SHP77 (cell line): Measurements from ENCODE around the gene PTCHD1.
A peak's percentile ranks its signal among the peaks of the same experiment; 100 is the strongest.

Experiments
- DNase-seq, 2 experiments: peaks; one replicate each; lab custom pipeline; 2025; lab: John Stamatoyannopoulos, UW

PTCHD1 gene

DNA sequence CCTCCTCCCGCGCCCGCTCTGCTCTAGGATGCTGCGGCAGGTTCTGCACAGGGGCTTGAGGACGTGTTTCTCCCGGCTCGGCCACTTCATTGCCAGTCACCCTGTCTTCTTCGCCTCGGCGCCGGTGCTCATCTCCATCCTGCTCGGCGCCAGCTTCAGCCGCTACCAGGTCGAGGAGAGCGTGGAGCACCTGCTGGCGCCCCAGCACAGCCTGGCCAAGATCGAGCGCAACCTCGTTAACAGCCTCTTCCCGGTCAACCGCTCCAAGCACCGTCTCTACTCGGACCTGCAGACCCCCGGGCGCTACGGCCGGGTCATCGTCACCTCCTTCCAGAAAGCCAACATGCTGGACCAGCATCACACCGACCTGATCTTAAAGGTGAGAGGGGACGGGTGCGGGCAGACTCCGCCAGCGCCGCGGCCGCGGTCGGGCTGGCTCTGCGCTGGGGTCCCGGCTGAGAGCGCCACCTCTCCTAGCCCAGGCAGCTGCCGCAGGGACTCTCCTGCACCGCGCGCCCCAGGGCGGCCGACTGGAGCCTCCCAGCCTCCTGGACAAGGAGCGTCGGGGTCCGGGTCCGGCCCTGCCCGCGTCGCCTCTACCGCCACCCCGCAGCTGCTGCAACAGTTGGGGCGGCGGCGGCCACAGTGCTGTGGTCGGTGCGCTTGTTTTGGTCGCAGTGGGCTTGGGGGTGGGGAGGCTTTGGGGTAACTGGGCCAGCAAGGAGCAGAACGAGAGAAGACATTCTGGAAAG, at the start of gene PTCHD1:
Gene PTCHD1 (plus strand): TSS at position 2 of the 752 bp plus-strand sequence. CDS start 27 bp downstream, at position 29.
- DNase-seq = no peak

GRCh38 chrX:23286731-23287130, 47.9 kb upstream of the PTCHD1 start:
- DNase-seq = no peak

DNA sequence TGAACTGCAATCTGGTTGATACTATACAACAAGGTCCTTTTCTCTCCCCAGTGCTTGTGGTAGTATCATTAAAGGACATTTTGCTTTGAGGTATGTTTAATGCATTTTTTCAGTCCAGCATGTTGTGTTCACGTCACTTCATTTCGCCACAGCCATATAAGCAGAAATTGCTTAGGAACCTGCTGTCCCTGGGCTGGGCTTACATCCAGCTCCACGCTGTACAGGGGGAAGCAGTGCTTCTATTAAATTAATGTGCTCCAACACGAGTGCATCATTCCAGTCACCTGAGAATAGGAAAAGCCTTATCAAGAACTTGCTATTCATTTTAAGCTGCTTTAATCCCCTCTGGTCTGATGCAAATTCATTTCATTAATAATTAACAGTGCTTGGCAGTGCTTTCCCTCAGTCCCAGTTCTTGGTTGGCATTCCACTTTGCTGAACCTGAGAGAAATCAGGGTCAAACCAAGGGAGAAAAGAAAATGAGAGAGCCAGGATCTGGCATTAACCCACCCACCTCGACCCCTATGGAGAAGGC, 47.4 kb upstream of the PTCHD1 start:
- no peak for DNase-seq

GRCh38 chrX:23292354-23292987, 42.2 kb upstream of the PTCHD1 start:
- DNase-seq = no peak

DNA sequence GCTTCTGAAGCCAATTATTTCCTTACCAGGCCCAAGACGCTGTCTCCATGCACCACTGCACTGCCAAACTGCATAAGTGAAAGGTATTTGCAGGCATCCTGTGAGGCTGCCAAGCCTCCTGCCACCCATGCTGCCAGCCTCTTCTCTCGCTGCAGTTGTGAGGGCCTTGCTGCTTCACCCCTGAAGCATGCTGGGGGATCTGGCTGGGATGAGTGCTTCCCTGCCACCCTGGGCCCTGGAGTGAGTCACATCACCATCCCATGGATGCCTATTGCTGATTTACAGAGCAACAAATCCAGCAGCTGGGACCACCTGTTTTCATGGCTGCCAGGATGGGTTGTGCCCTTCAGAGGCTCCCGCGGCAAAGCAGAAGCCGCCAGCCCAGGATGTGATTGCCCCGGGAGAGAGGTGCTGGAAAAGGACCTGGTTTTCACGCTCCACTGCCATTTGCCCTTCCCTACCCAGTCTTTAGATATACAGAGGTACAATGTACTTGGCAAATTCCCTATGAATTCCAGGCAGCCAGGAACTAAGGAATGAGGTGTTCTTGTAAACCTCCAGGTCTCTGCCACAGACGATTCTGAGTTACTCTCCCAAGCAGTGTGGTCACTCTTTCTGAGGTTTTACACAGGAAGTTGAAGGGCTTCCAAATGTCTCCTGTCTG, 41.5 kb upstream of the PTCHD1 start:
- no peak for DNase-seq

GRCh38 chrX:23304881-23305280, 29.8 kb upstream of the PTCHD1 start:
- no peak for DNase-seq

- no peak for DNase-seq
These were observed 22.9 kb upstream of the PTCHD1 start for GRCh38 chrX:23311731-23312130.

DNA sequence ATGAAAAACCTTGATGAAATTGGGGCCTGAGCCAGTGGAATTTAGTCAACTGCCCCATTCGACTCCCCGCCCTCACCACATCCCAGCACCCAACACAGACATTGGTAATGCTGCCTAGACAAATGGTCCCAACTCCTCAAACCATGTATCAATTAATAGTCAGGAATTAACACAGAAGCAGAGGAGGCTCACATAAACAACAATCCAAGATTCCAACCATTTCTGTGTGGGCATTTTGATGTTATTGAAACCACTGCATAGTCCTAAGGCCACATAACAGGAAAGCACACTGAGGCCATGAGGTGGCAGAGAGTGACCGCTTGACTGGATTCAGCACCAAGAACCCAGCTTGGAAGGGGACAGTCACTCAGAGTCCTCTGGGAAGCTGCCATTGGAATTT, 22.5 kb upstream of the PTCHD1 start:
- no peak for DNase-seq

DNA sequence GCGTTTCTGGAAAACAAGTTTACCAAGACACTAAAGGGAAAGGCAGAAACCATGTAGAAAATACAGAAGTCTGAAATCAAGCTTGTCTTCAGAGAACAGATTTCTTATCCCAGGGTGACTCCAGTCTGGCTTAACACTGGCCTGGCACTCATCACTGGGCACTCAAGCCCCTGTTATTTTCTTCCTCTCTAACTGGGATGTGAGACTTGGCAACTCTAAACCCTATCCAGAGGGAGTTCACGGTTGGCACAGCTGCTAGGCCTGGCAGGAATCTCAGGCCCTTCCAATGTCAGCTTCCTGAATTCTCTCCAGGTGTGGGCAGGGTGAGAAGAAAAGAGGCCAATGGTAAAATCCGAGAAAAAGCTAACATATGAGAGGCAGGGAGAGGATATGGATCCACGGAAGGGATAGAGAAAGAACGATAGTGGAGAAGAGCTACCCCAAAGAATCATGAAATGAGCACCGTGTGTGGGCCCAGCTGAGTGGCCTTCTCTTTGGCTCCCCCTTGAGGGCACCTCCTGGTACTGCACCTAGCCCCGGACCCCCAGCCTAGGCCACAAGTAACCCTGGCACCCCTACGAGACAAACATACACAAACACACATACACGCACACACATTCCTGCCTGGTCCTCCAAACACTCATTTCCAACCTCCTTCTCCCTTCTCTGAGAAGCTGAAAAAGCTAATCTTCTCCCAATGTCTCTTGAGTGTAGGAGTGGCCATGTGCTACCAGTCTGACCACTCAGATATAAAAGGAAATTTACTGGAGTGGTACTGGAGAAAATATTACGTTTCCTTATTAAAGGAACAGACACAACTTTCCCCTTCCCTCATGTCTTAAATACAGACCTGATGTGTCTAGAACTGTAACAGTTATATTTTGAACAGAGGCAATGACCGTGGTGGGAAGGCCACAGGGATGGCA, 16.6 kb upstream of the PTCHD1 start:
- peak in 1 of 2 experiments; percentile 0 for DNase-seq

DNA sequence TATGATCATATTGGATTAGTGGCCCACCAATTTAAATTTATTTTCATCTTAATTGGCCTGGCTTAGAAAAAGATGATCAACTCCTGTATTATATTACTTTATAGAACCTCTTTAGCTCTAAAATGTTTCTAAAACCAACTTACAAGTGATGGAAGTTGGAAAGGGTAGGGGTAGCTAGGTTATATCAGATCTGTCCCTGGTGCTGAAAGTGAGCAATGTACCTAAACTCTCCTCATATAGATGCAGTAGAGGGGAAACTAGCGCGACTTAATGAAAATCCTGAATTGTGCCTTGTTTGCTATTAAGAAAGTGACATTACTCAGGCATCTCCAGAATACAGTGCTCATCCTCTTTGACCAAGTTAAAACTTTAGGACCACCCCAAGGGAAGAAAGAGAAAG, 7.5 kb upstream of the PTCHD1 start:
- no peak for DNase-seq

GRCh38 chrX:23331701-23332100, 2.9 kb upstream of the PTCHD1 start:
- no peak for DNase-seq

DNA sequence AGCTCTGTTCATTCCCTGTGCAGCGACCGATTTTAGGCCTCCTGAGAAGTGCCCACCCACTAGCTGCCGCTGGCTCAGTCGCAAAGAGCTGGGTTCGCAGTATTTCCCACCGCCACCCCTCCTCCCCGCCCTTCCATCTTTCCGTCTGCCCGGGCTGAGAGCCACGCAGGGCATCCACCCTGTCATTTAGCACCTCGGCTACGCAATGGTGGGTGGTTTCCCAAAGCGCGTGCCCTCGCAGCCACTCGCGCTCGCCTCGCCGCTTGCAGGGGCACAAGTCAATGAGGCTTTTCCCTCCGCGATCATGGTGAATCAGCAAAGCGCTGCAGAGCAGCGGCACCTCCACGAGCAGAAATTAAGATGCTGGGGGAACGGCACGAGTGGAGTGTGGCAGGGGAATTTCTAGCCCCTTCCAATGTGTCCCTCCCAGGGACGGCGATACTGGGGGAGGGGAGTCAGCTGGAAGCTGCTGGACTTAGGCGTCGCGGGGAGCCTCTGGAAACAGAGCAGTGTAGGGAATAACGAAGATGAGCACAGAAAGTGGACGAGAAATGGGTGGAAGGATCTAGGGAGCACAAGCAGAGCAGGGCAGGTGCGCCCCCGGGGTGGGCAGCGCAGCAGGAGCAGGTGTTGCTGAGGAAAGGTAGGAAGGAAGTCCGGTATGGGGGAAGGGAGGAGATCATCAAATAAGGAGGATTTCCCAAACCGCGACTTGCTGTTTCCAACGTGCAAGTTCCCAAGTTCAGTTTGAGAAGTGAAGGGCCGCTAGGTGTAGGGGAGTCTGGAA, 2.4 kb upstream of the PTCHD1 start:
- no peak for DNase-seq

- DNase-seq = no peak
These were observed 1.5 kb upstream of the PTCHD1 start for GRCh38 chrX:23332888-23333821.

DNA sequence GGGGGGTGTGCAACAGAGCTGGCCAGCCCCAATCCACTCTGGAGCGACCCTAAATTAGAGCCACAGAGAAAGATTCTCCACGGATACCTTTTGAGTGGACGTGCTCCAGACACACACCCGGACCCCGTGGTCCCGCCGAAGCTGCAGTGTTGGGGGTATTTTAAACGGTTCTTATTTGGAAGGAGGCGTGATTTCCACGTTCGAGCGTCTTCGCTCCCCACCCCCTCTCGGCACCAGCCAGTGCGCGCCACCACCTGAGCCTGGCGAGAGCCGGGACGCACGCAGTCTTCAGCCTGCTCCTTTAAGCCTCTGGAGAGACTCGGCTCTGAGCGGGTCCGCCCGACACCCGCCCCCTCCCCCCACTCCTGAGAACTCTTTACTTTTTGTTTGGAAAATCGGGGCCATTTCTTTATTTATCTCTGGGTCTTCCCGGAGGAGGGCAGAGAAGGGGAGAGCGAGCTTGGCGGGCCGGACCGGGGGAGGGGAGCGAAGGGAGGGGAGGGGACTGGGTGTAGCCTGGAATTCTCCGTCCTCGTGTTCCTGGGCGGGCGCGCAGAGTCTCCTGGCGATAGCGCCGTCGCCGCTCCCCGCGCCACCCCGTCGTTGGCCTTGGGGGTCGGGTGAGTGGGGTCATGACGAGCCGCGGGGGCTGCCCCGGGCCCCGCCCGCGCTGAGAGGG, 668 bp upstream of the PTCHD1 start:
- DNase-seq = no peak

GRCh38 chrX:23334521-23334847, 165 bp upstream of the PTCHD1 start:
- no peak for DNase-seq

GRCh38 chrX:23338334-23338733, 3.7 kb downstream of the PTCHD1 start:
- no peak for DNase-seq

DNA sequence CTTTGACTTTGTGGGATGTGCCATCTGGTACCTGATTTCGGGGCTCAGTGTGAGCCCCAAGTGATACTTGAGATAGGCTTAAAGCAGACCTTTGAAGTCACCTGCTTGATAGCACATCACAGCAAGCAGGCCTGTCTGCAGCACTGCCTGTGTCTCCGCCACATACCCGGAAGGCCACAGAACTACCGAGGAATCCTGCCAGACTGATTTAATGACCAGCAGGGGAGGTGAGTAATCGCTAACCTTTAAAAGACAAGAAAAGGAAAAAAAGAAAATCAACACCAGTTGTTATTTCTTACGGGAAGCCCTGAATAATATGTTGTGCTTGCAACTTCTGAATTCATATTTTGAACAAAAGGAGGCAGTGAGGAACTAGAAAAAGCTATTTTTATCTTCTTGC, 6.8 kb downstream of the PTCHD1 start:
- DNase-seq = no peak

GRCh38 chrX:23344238-23344903, 9.7 kb downstream of the PTCHD1 start:
- no peak for DNase-seq

DNA sequence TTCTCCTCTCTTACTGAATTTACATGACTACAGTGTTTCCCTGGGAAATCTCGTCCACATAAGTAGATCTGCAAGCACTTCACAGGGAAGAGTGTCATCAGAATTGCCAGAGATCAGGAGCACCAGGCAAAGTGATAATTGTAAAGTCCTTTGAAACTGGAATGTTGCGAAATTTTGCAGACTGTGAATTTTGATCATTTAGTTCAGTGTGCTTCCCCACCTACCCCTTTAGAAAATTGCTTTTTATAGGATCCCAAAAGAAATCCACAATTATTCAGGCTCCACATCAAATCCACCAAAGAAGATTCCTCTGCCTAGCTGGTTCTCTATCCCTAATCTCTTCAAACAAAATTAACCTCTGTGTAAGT, 10.2 kb downstream of the PTCHD1 start:
- no peak for DNase-seq
